Measurements from ENCODE around the gene CDH4.

DNA sequence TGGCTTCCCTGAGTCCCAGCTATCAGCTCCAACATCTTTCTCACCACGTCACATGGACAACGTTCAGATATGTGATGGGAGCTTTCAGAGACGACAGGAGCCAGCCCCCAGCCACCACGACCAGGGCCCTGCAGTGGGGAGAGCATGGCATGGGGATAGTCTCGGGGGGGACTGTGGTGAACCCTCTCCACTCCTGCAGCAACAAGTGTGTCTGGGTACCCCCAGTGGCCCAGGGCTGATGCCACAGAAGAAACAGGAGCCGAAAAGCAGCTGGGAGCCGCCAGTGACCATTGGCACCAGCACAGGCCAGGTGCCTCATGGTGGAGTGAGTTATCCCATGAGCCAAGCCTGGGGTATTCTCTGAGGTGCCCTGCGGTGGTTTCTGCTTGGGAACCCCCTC, 473.9 kb downstream of the CDH4 start:
- TF ChIP-seq, protein P1, sequence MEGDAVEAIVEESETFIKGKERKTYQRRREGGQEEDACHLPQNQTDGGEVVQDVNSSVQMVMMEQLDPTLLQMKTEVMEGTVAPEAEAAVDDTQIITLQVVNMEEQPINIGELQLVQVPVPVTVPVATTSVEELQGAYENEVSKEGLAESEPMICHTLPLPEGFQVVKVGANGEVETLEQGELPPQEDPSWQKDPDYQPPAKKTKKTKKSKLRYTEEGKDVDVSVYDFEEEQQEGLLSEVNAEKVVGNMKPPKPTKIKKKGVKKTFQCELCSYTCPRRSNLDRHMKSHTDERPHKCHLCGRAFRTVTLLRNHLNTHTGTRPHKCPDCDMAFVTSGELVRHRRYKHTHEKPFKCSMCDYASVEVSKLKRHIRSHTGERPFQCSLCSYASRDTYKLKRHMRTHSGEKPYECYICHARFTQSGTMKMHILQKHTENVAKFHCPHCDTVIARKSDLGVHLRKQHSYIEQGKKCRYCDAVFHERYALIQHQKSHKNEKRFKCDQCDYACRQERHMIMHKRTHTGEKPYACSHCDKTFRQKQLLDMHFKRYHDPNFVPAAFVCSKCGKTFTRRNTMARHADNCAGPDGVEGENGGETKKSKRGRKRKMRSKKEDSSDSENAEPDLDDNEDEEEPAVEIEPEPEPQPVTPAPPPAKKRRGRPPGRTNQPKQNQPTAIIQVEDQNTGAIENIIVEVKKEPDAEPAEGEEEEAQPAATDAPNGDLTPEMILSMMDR (conservative IDR thresholded peaks at IDR 0.05): no peak
- no peak for TF ChIP-seq EZH2 (IDR thresholded peaks at IDR 0.05; ENCODE audit: low read depth)
